ENCODE data around the gene PTPRN2.

The PTPRN2 gene

GRCh38 chr7:157539521-157539920, 1048.1 kb downstream of the PTPRN2 start:
- in situ Hi-C loops (cut with MboI; ENCODE audit: low sequenced_read_pairs) = no loop called here

- in situ Hi-C loops (cut with MboI; ENCODE audit: low sequenced_read_pairs) = no loop called here
Measured at GRCh38 chr7:157538735-157539134, 1048.9 kb downstream of the PTPRN2 start.

- in situ Hi-C loops (cut with MboI; ENCODE audit: low sequenced_read_pairs) = no loop called here
Measured at GRCh38 chr7:157538321-157538720, 1049.3 kb downstream of the PTPRN2 start.

- in situ Hi-C loops (cut with MboI; ENCODE audit: low sequenced_read_pairs) = no loop called here
Measured at GRCh38 chr7:157537056-157537455, 1050.6 kb downstream of the PTPRN2 start.

- in situ Hi-C loops (cut with MboI; ENCODE audit: low sequenced_read_pairs) = no loop called here
Measured at GRCh38 chr7:157532068-157532467, 1055.6 kb downstream of the PTPRN2 start.

GRCh38 chr7:157529768-157530560, 1057.7 kb downstream of the PTPRN2 start:
- in situ Hi-C loops (cut with MboI; ENCODE audit: low sequenced_read_pairs) = no loop called here

- in situ Hi-C loops (cut with MboI; ENCODE audit: low sequenced_read_pairs) = no loop called here
Measured at GRCh38 chr7:157528785-157529341, 1058.8 kb downstream of the PTPRN2 start.

GRCh38 chr7:157527686-157528085, 1059.9 kb downstream of the PTPRN2 start:
- in situ Hi-C loops (cut with MboI; ENCODE audit: low sequenced_read_pairs) = no loop called here

- in situ Hi-C loops (cut with MboI; ENCODE audit: low sequenced_read_pairs) = no loop called here
Measured at GRCh38 chr7:157526913-157527634, 1060.5 kb downstream of the PTPRN2 start.

GRCh38 chr7:157526005-157526912, 1061.4 kb downstream of the PTPRN2 start:
- in situ Hi-C loops (cut with MboI; ENCODE audit: low sequenced_read_pairs) = no loop called here

GRCh38 chr7:157525491-157525915, 1062.1 kb downstream of the PTPRN2 start:
- in situ Hi-C loops (cut with MboI; ENCODE audit: low sequenced_read_pairs) = no loop called here

GRCh38 chr7:157524731-157525130, 1062.9 kb downstream of the PTPRN2 start:
- in situ Hi-C loops (cut with MboI; ENCODE audit: low sequenced_read_pairs) = no loop called here

GRCh38 chr7:157523766-157524421, 1063.7 kb downstream of the PTPRN2 start:
- in situ Hi-C loops (cut with MboI; ENCODE audit: low sequenced_read_pairs) = no loop called here

- in situ Hi-C loops (cut with MboI; ENCODE audit: low sequenced_read_pairs) = no loop called here
Measured at GRCh38 chr7:157523371-157523765, 1064.3 kb downstream of the PTPRN2 start.

GRCh38 chr7:157522954-157523353, 1064.7 kb downstream of the PTPRN2 start:
- in situ Hi-C loops (cut with MboI; ENCODE audit: low sequenced_read_pairs) = no loop called here

GRCh38 chr7:157522189-157522588, 1065.4 kb downstream of the PTPRN2 start:
- in situ Hi-C loops (cut with MboI; ENCODE audit: low sequenced_read_pairs) = no loop called here

- in situ Hi-C loops (cut with MboI; ENCODE audit: low sequenced_read_pairs) = no loop called here
Measured at GRCh38 chr7:157521752-157522151, 1065.9 kb downstream of the PTPRN2 start.

- in situ Hi-C loops (cut with MboI; ENCODE audit: low sequenced_read_pairs) = no loop called here
Measured at GRCh38 chr7:157521061-157521731, 1066.4 kb downstream of the PTPRN2 start.

GRCh38 chr7:157520249-157520648, 1067.4 kb downstream of the PTPRN2 start:
- in situ Hi-C loops (cut with MboI; ENCODE audit: low sequenced_read_pairs) = no loop called here

- in situ Hi-C loops (cut with MboI; ENCODE audit: low sequenced_read_pairs) = no loop called here
Measured at GRCh38 chr7:157519798-157520244, 1067.8 kb downstream of the PTPRN2 start.

Data from hTERT RPE-1 (cell line).